Measurements from ENCODE around the gene HSPD1.

- TF ChIP-seq CTCF (IDR thresholded peaks at IDR 0.05) (no peak), POLR2A (IDR thresholded peaks at IDR 0.05) (no peak)
These were observed 19.2 kb downstream of the HSPD1 start for GRCh38 chr2:197480165-197481036.
